GM12878 (cell line): ENCODE results near the gene LRRN2. TPM values are rescaled to one million over a fixed set of nuclear protein-coding genes. Genes with fewer than 3 reads are reported as not detected.
A peak's percentile ranks its signal among the peaks of the same experiment; 100 is the strongest.
"Not testable (repeated sequence)": the region's sequence is repeated elsewhere in the genome, so short reads cannot be mapped to it uniquely, and the experiment has no call there.

Source experiments
- ATAC-seq: fragments of 200-7000 bp; cut with Tn5 transposase; 3 replicates; pipeline ENCODE4 v1.9.1; 2020; ENCODE audit warnings: mild to moderate bottlenecking, moderate library complexity
- BruUV-seq: library from RNA; stranded (reverse); fragments of 400-500 nt; replicated peaks from 2 replicates; lab custom pipeline; 2021; lab: Mats Ljungman, UMichigan
- CTCF ChIA-PET: fragments of 300-600 bp; sonication (Branson Sonifier 250); formaldehyde crosslinking; extraction: SDS; loops from one replicate; lab custom pipeline; 2021; ENCODE audit warnings: inconsistent platforms; lab: Yijun Ruan, JAX
- POLR2A ChIA-PET: fragments of 350-600 bp; formaldehyde crosslinking; extraction: SDS; loops from one replicate; lab custom pipeline; 2021; ENCODE audit warnings: inconsistent platforms; lab: Charles Lee
- RAD21 ChIA-PET: fragments of 300-600 bp; sonication (Branson Sonifier 250); formaldehyde crosslinking; loops from one replicate; lab custom pipeline; 2023; ENCODE audit warnings: antibody characterized with exemption; ENCODE audit not compliant: unreplicated experiment; lab: Charles Lee
- SMC1A ChIA-PET: fragments of 300-600 bp; sonication (Branson Sonifier 250); formaldehyde crosslinking; loops from one replicate; lab custom pipeline; 2023; ENCODE audit not compliant: unreplicated experiment, uncharacterized antibody; lab: Charles Lee
- DNase-seq: peaks from one replicate; pipeline ENCODE4 v3.0.0-alpha.2; 2011; ENCODE audit warnings: low read depth, low spot score
- FAIRE-seq: peaks from 3 replicates; lab custom pipeline; 2011; peaks lifted over from hg19 to GRCh38; lab: Jason Lieb, UNC
- H2AFZ ChIP-seq: 2 replicates; pipeline ENCODE4 v1.6.0; 2011; ENCODE audit warnings: low read depth, low read length, control low read depth; ENCODE audit not compliant: control insufficient read depth
- H3K27ac ChIP-seq: 2 replicates; pipeline ENCODE4 v1.5.1; 2011; ENCODE audit warnings: control low read depth; ENCODE audit not compliant: control insufficient read depth, insufficient read depth
- H3K27me3 ChIP-seq, 2 experiments: replicated peaks in 1 of 2; 2 replicates each; pipeline versions ENCODE4 v1.6.0 to v1.6.1; 2011; ENCODE audit warnings: low read length in 1 of 2; ENCODE audit not compliant: control insufficient read depth in 2 of 2, insufficient read depth in 2 of 2
- H3K36me3 ChIP-seq, 2 experiments: 2 replicates each; pipeline ENCODE4 v1.5.1; 2011; ENCODE audit warnings: low read length in 1 of 2; ENCODE audit not compliant: control insufficient read depth in 2 of 2, insufficient read depth in 2 of 2
- H3K4me1 ChIP-seq: 2 replicates; pipeline ENCODE4 v1.6.1; 2011; ENCODE audit warnings: mild to moderate bottlenecking, low read length, moderate library complexity, mixed read lengths; ENCODE audit not compliant: control insufficient read depth, insufficient read depth
- H3K4me2 ChIP-seq: 2 replicates; pipeline ENCODE4 v1.6.0; 2011; ENCODE audit warnings: control low read depth; ENCODE audit not compliant: control insufficient read depth, insufficient read depth
- H3K4me3 ChIP-seq: fragments of 200-600 bp; sonication (generic); 2 replicates; pipeline ENCODE4 v1.5.1; 2016
- H3K79me2 ChIP-seq: 2 replicates; pipeline ENCODE4 v1.6.0; 2011; ENCODE audit warnings: low read length; ENCODE audit not compliant: control insufficient read depth, insufficient read depth
- H3K9ac ChIP-seq: 2 replicates; pipeline ENCODE4 v1.8.0; 2011; ENCODE audit warnings: low read length, control low read depth, mixed read lengths; ENCODE audit not compliant: control insufficient read depth, insufficient read depth
- H3K9me3 ChIP-seq: replicated peaks from 3 replicates; pipeline ENCODE4 v1.5.1; 2011; ENCODE audit warnings: mild to moderate bottlenecking, low read length; ENCODE audit not compliant: control insufficient read depth, insufficient read depth
- H4K20me1 ChIP-seq: 2 replicates; pipeline ENCODE4 v1.6.0; 2011; ENCODE audit not compliant: control insufficient read depth, insufficient read depth
- ASH2L ChIP-seq: fragments of 300-600, 200-600 bp; sonication (generic); IDR thresholded peaks from 2 replicates; pipeline ENCODE4 v1.6.1; 2017; ENCODE audit warnings: low read depth, mild to moderate bottlenecking, borderline replicate concordance
- ATF7 ChIP-seq: fragments of 450-650 bp; IDR thresholded peaks from 2 replicates; pipeline ENCODE4 v1.6.1; 2016; ENCODE audit warnings: low read depth, mild to moderate bottlenecking
- BHLHE40 ChIP-seq, 2 experiments: fragments of 450-650 bp in 1 of 2; IDR thresholded peaks; 2 replicates each; pipeline ENCODE4 v1.6.1; 2011 to 2017; ENCODE audit warnings: low read depth in 2 of 2, borderline replicate concordance in 1 of 2, improper control_type of control experiment in 1 of 2, low read length in 1 of 2, mild to moderate bottlenecking in 1 of 2
- DPF2 ChIP-seq: fragments of 450-650 bp; IDR thresholded peaks from 2 replicates; pipeline ENCODE4 v1.6.1; 2017; ENCODE audit warnings: mild to moderate bottlenecking
- HDGF ChIP-seq: fragments of 450-650 bp; IDR thresholded peaks from 2 replicates; pipeline ENCODE4 v1.6.1; 2016; ENCODE audit warnings: antibody characterized with exemption
- IKZF1 ChIP-seq: fragments of 450-650 bp; conservative IDR thresholded peaks from 2 replicates; pipeline ENCODE4 v1.6.1; 2017; ENCODE audit warnings: antibody characterized with exemption, mild to moderate bottlenecking
- MEF2A ChIP-seq: IDR thresholded peaks from 2 replicates; pipeline ENCODE4 v1.6.1; 2011; ENCODE audit warnings: low read depth, mild to moderate bottlenecking, low read length, moderate library complexity; ENCODE audit not compliant: insufficient read depth
- NBN ChIP-seq: fragments of 450-650 bp; IDR thresholded peaks from 2 replicates; pipeline ENCODE4 v1.6.1; 2016
- RCOR1 ChIP-seq: conservative IDR thresholded peaks from 2 replicates; pipeline ENCODE4 v1.6.1; 2012; ENCODE audit warnings: low read depth, low read length, improper control_type of control experiment
- SMC3 ChIP-seq: IDR thresholded peaks from 2 replicates; pipeline ENCODE4 v1.6.1; 2011; ENCODE audit warnings: low read length, improper control_type of control experiment, borderline replicate concordance
- WGBS: methylation state at CpG from one replicate; pipeline ENCODE4 v1.1.6; 2016; ENCODE audit warnings: low lambda C conversion rate; ENCODE audit not compliant: insufficient replicate concordance, insufficient coverage; ENCODE audit errors: missing lambda C conversion rate; 5-methylcytosine and 5-hydroxymethylcytosine counted together
- in situ Hi-C: fragments of 300-500 bp; cut with MboI; formaldehyde crosslinking; loops from 9 replicates; pipeline ENCODE4 v1.14.3; 2018; ENCODE audit warnings: mixed read lengths
- intact Hi-C: fragments of 100-400 bp; cut with micrococcal nuclease; formaldehyde crosslinking; loops from one replicate; pipeline ENCODE4 v1.14.2; 2022; ENCODE audit not compliant: unreplicated experiment
- polyA plus RNA-seq, 11 experiments: library from polyadenylated mRNA; depleted of rRNA in 4 of 11; unstranded in 6 of 11; stranded (reverse) in 5 of 11; fragments of >200 nt; fragmentation: Nextera tagmentation in 4 of 11; fragmentation: Illumina TruSeq in 1 of 11; extraction: Ambion mirVana in 4 of 11; extraction: Trizol in 1 of 11; gene quantifications; 1 replicate in 1 of 11; 2 replicates in 10 of 11; pipeline versions ENCODE4 v1.2.1 to v1.2.3, GENCODE V29; 2011 to 2016; ENCODE audit warnings: inconsistent platforms in 2 of 11, missing spikeins in 2 of 11, low read depth in 1 of 11
- total RNA-seq, 4 experiments: library from RNA; depleted of rRNA in 3 of 4; stranded (reverse); fragments of >200 nt in 3 of 4; fragmentation: Illumina TruSeq in 1 of 4; extraction: Trizol in 1 of 4; gene quantifications; 2 replicates each; pipeline versions ENCODE4 v1.2.1 to v1.2.3, GENCODE V29; 2013 to 2021
- TF ChIP-seq, protein P1 (sequence below): fragments of 450-650 bp; IDR thresholded peaks from 2 replicates; pipeline ENCODE4 v1.6.1; 2017; ENCODE audit warnings: low read depth, mild to moderate bottlenecking, moderate library complexity

The LRRN2 gene
- total and polyA plus RNA-seq, 10 of the 15 experiments (the other 5 are each of a cell fraction or from before 2014, with no cell fraction given): not detected

DNA sequence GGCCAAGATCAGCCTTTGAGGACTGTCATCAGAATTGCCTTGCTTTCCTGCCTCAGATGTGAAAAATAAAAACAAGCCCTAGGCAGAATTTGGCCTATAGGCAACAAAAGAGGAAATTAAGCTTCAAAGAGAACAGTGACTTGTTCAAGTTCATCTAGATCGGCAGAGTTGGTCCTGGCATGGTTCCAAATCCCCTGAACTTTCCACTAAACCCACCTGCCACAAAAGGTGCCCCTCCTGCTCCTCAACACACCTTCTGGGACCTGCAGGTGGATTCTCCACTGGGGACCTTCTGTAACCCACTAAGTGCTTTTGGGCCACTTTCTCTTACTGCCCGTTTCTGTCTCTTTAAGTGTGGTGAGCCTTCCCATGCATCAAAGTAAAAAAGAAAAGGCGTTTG is 42.5 kb upstream of the LRRN2 start (continued):
- TF ChIP-seq MEF2A: no peak

DNA sequence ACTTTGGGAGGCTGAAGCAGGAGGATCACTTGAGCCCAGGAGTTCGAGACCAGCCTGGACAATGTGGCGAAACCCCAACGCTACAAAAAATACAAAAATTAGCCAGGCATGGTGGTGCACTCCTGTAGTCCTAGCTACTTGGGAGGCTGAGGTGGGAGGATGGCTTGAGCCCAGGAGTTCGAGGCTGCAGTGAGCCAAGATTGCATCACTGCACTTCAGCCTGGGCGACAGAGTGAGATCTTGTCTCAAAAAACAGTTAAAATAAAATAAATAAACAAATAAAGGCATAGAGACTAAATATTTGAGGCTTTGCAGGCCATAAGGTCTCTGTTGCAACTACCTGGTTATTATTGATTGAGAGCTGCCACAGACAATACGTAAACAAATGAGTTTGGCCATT is 41.9 kb upstream of the LRRN2 start:
- ChIA-PET CTCF (interaction anchor here (2.2 kb wide), 1 partner anchor 80 kb away, joined by 7 read pairs; no protein-coding TSS in a partner anchor), RAD21 (interaction anchor here (1.2 kb wide), 1 partner anchor 162 kb away, joined by 3 read pairs; no protein-coding TSS in a partner anchor)
- H3K4me1 ChIP-seq, POLR2A ChIA-PET, H3K4me2 ChIP-seq, H4K20me1 ChIP-seq, SMC1A ChIA-PET, H3K27me3 ChIP-seq, in situ Hi-C loops, H3K79me2 ChIP-seq, H3K36me3 ChIP-seq, H2AFZ ChIP-seq, intact Hi-C loops, BruUV-seq, FAIRE-seq, H3K27ac ChIP-seq, H3K9ac ChIP-seq, ATAC-seq, H3K9me3 ChIP-seq, DNase-seq, H3K4me3 ChIP-seq: not testable (repeated sequence)
- WGBS: 47% methylated on average over 6 of the region's 6 CpGs

DNA sequence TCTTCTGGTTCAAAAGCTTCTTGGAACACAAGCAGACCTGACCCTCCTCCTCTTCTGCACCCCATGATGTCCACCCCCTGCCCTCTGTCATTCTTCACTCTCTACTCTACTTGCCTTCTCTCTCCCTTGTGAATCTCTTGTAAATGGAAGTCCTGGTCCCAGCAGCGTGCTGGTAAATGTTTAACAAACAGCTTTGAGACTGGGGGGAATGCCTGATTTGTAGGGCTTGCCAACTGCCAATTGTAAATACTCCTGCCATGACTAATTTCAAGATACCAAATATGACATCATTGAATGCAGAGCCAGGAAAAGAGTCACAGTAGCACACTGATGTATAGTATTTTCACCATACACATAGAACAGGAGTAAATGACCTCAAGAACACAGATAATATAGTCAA is 40.9 kb upstream of the LRRN2 start:
- no peak overlapping the region for H3K4me3 ChIP-seq
- no peaks in the 10 kb centered on the region for H3K36me3 ChIP-seq
- WGBS: 0% methylated on average over 1 of the region's 1 CpG
- no peak overlapping the region for H3K27ac ChIP-seq
- intact Hi-C loops: no loop called here
- no peaks in the 10 kb centered on the region for H4K20me1 ChIP-seq
- ChIA-PET POLR2A (no interaction called here), SMC1A (interaction anchor here (4.8 kb wide), 1 partner anchor 12 kb away, joined by 31 read pairs; no protein-coding TSS in a partner anchor), RAD21 (interaction anchor here (1.5 kb wide), 1 partner anchor 11 kb away, joined by 7 read pairs; no protein-coding TSS in a partner anchor), CTCF (interaction anchor here (1.0 kb wide), 2 partner anchors 11 to 21 kb away, joined by 3 to 6 read pairs; no protein-coding TSS in a partner anchor)
- H3K4me1 ChIP-seq: no peaks in the 10 kb centered on the region
- no peak for FAIRE-seq
- H3K27me3 ChIP-seq: no peaks in the 10 kb centered on the region; a peak in 1 of 4 replicates
- H3K9me3 ChIP-seq: no peaks in the 10 kb centered on the region
- H3K79me2 ChIP-seq: no peaks in the 10 kb centered on the region
- no TSS peak for BruUV-seq
- H3K9ac ChIP-seq: no peak overlapping the region
- no peak overlapping the region for H3K4me2 ChIP-seq
- no peak overlapping the region for H2AFZ ChIP-seq
- in situ Hi-C loops: no loop called here
- peak; percentile 74 for ATAC-seq
- no peak for DNase-seq
- TF ChIP-seq RCOR1 (no peak), DPF2 (peak; percentile 51; the same call in 1 of the 2 replicates), NBN (0 out of 2 replicates have a peak, but pooled peaks have one; percentile 36), SMC3 (no peak), ASH2L (no peak), BHLHE40 (IDR thresholded peaks at IDR 0.05; ENCODE audit: borderline replicate concordance in 1 of 2, low read depth in 2 of 2, low read length in 1 of 2) (0 out of 4 replicates have a peak, but pooled peaks of 1 of the 2 experiments have one; percentile 6), IKZF1 (peak; percentile 63), HDGF (peak; percentile 73; the same call in 1 of the 2 replicates), ATF7 (peak; percentile 96)
- TF ChIP-seq, protein P1, sequence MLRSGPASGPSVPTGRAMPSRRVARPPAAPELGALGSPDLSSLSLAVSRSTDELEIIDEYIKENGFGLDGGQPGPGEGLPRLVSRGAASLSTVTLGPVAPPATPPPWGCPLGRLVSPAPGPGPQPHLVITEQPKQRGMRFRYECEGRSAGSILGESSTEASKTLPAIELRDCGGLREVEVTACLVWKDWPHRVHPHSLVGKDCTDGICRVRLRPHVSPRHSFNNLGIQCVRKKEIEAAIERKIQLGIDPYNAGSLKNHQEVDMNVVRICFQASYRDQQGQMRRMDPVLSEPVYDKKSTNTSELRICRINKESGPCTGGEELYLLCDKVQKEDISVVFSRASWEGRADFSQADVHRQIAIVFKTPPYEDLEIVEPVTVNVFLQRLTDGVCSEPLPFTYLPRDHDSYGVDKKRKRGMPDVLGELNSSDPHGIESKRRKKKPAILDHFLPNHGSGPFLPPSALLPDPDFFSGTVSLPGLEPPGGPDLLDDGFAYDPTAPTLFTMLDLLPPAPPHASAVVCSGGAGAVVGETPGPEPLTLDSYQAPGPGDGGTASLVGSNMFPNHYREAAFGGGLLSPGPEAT: 0 out of 2 replicates have a peak, but pooled peaks have one; percentile 17
